DND-41 (cell line): ENCODE results near the gene SEC14L5.

ENCODE experiments used
- EZH2 ChIP-seq: IDR thresholded peaks from 3 replicates; pipeline ENCODE4 v1.6.1; 2012; ENCODE audit warnings: borderline replicate concordance, low read depth, mild to moderate bottlenecking, moderate library complexity, low read length, inconsistent platforms; ENCODE audit not compliant: severe bottlenecking
- TF ChIP-seq, protein P1 (sequence below): IDR thresholded peaks from 2 replicates; pipeline ENCODE4 v1.5.1; 2012; ENCODE audit warnings: borderline replicate concordance, low read length, moderate library complexity, mild to moderate bottlenecking; ENCODE audit not compliant: poor library complexity, severe bottlenecking; ENCODE audit errors: extremely low read depth

DNA sequence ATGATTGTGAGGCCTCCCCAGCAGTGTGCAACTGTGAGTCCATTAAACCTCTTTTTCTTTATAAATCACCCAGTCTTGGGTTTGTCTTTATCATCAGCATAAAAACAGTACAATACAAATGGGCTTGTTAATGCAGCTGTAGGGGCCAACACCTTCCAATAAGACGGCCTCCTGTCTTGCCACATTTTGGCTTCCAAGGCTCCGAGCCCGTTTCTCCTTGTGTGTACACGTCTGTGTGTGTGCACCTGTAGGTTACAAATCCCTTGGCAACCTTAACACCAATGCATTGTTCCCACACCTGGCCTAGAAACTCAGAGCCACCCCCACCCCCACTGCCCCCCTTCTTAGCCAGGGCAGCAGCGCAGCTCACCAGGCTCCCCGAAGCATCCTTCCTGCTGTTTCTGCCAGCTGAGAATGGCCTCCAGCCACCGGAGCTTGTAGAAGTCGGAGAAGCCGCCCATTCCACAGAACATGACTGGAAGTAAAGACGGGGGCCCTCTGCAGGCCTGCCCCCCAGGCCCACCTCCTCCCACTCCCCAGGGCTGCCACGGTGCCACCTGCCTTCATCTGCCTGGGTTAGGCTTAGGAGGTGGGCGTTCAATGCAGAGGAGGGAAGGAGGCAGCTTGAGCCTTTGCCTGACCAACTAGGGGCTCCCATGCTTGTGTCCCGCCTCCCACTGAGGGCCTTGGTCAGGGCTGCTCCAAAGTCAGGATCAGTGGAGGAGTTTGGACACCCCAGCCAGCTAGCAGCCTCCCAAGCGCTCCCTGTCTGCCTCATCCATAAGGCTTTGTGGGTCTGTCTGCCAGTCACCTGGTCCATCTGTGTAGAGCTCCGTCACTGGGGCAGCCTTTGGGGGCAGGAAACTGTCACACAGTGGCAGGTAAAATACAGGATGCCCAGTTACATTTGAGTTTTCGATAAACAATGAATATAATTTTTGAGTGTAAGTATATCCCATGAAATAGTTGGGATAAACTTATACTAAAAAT, 97.0 kb downstream of the SEC14L5 start:
- no peak for TF ChIP-seq EZH2
- TF ChIP-seq, protein P1, sequence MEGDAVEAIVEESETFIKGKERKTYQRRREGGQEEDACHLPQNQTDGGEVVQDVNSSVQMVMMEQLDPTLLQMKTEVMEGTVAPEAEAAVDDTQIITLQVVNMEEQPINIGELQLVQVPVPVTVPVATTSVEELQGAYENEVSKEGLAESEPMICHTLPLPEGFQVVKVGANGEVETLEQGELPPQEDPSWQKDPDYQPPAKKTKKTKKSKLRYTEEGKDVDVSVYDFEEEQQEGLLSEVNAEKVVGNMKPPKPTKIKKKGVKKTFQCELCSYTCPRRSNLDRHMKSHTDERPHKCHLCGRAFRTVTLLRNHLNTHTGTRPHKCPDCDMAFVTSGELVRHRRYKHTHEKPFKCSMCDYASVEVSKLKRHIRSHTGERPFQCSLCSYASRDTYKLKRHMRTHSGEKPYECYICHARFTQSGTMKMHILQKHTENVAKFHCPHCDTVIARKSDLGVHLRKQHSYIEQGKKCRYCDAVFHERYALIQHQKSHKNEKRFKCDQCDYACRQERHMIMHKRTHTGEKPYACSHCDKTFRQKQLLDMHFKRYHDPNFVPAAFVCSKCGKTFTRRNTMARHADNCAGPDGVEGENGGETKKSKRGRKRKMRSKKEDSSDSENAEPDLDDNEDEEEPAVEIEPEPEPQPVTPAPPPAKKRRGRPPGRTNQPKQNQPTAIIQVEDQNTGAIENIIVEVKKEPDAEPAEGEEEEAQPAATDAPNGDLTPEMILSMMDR = no peak
